Fibroblast of the aortic adventitia (primary cell): ENCODE measurements around the gene ZBTB6. TPM values are rescaled to one million over a fixed set of nuclear protein-coding genes. Genes with fewer than 3 reads are reported as not detected.

ENCODE experiments used
- DNase-seq: peaks from one replicate; pipeline ENCODE4 v3.0.0-alpha.2; 2010; ENCODE audit warnings: low read depth
- H3K4me3 ChIP-seq: 2 replicates; pipeline ENCODE4 v1.5.1; 2011; ENCODE audit warnings: low read depth, mild to moderate bottlenecking, control low read depth, low read length, moderate library complexity
- total RNA-seq: library from RNA; depleted of rRNA; stranded (reverse); fragments of >200 nt; gene quantifications from 2 replicates; pipeline ENCODE4 v1.2.3, GENCODE V29; 2012; ENCODE audit warnings: low replicate concordance
- TF ChIP-seq, protein P1 (sequence below): IDR thresholded peaks from 2 replicates; pipeline ENCODE4 v1.5.1; 2011; ENCODE audit warnings: mild to moderate bottlenecking, low read length, control low read depth, inconsistent platforms; ENCODE audit not compliant: insufficient read depth

Gene ZBTB6, protein sequence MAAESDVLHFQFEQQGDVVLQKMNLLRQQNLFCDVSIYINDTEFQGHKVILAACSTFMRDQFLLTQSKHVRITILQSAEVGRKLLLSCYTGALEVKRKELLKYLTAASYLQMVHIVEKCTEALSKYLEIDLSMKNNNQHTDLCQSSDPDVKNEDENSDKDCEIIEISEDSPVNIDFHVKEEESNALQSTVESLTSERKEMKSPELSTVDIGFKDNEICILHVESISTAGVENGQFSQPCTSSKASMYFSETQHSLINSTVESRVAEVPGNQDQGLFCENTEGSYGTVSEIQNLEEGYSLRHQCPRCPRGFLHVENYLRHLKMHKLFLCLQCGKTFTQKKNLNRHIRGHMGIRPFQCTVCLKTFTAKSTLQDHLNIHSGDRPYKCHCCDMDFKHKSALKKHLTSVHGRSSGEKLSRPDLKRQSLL
- 9.1 and 17.7 TPM in 2 replicates for total RNA-seq

DNA sequence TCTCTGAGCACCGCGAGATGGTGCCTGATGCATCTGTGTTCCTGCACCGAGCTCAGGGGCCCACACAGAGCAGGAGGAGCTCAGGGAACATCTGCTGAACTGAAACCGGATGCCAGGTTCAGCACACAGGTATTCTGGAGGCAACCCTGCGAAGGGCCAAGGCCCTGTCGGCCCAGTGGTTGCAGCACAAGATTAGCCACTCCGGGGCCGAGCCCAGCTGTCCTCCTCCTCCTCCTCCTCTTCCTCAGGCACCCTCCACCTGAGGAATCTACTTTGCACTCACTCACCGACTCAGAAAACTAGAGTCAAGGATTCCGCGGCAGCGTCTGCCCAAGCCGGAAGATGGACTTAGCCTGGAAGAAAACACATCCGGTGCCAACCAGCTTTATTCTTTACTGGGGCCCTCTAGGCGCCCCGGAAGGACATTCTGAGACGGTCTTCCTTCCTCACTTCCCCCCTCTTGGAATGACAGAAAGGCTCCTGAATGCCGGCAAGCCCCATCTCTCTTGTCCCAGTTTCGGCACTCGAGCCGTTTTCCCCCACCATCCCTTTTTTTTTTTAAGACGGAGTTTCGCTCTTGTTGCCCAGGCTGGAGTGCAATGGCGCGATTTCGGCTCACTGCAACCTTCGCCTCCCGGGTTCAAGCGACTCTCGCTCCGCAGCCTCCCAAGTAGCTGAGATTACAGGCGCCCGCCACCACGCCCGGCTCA, at the start of gene ZBTB6:
Gene ZBTB6 (minus strand): TSS at position 360 of the 710 bp plus-strand sequence. CDS start 1,251 bp downstream, outside the sequence.
- DNase-seq: peak; percentile 84
- TF ChIP-seq, protein P1, sequence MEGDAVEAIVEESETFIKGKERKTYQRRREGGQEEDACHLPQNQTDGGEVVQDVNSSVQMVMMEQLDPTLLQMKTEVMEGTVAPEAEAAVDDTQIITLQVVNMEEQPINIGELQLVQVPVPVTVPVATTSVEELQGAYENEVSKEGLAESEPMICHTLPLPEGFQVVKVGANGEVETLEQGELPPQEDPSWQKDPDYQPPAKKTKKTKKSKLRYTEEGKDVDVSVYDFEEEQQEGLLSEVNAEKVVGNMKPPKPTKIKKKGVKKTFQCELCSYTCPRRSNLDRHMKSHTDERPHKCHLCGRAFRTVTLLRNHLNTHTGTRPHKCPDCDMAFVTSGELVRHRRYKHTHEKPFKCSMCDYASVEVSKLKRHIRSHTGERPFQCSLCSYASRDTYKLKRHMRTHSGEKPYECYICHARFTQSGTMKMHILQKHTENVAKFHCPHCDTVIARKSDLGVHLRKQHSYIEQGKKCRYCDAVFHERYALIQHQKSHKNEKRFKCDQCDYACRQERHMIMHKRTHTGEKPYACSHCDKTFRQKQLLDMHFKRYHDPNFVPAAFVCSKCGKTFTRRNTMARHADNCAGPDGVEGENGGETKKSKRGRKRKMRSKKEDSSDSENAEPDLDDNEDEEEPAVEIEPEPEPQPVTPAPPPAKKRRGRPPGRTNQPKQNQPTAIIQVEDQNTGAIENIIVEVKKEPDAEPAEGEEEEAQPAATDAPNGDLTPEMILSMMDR: no peak
- H3K4me3 ChIP-seq: peak within 1 kb of the TSS; percentile 95

DNA sequence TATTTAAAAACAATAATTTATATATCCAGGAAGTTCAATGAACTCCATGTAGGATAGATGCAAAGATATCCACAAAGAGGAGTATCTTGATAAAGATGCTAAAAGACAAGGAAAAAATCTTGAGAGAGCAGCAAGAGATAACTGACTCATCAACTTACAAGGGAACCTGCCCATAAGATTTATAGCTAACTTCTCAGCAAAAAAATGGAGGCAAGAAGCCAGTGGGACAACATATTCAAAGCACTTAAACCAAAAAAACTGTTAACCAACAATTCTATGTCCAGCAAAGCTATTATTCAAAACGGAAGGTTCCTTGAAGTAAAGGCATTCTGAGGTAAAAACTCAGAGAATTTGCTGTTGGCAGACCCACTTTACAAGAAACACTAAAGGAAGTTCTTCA, 48.0 kb upstream of the ZBTB6 start:
- no peak overlapping the region for H3K4me3 ChIP-seq
- no peak for DNase-seq
- TF ChIP-seq, protein P1: no peak

GRCh38 chr9:122955961-122956360, 42.8 kb upstream of the ZBTB6 start:
- TF ChIP-seq, protein P1: no peak
- DNase-seq: no peak
- H3K4me3 ChIP-seq: no peak overlapping the region

DNA sequence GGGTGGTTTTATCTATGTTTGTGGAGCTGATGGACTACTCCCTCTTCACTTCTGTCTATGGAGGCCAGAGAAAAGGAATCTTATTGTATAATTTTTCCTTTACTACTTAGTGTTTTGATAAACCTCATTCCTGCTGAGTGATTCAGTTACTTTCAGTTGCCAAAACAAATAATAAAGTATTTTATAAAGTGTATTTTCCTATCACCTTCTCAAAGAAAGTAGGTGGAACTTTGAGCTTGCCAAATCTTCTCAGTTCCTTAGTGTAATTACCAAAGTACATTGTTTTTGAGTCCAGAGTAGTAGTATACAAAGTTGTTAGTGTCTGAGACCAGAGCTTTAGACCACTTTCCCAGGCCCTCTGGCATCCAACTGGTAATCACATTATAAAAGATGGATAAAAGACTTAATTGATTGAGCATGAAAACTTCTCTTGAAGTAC, 41.1 kb upstream of the ZBTB6 start:
- peak; percentile 80 for DNase-seq

DNA sequence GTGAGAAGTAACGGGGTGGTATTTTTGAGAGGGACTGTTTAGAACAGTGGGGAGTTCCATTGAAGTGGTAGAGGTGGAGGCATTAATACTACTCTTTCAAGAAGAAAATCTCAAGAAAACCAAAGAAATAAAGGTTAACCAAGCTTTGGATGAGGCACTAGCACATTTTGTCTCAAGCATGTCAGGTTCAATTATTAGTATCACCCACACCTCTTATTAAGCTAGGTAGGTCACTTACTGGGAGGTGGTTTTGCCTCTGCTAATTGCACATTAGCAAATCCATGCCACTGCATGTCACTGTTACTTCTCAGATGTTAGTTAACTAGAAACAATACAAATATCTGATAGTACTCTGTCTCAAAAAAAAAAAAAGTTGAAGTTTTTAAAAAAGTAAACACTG, 37.9 kb upstream of the ZBTB6 start:
- no peak for DNase-seq
- TF ChIP-seq, protein P1: no peak
- no peak overlapping the region for H3K4me3 ChIP-seq

More for the DNA sequence above, 41.1 kb upstream of the ZBTB6 start:
- H3K4me3 ChIP-seq: no peak overlapping the region
- TF ChIP-seq, protein P1: no peak

- H3K4me3 ChIP-seq: no peak overlapping the region
- TF ChIP-seq, protein P1: no peak
- no peak for DNase-seq
These were observed 37.1 kb upstream of the ZBTB6 start for GRCh38 chr9:122950263-122950662.
